ENCODE measurements around the gene HEATR5A.

The HEATR5A gene

DNA sequence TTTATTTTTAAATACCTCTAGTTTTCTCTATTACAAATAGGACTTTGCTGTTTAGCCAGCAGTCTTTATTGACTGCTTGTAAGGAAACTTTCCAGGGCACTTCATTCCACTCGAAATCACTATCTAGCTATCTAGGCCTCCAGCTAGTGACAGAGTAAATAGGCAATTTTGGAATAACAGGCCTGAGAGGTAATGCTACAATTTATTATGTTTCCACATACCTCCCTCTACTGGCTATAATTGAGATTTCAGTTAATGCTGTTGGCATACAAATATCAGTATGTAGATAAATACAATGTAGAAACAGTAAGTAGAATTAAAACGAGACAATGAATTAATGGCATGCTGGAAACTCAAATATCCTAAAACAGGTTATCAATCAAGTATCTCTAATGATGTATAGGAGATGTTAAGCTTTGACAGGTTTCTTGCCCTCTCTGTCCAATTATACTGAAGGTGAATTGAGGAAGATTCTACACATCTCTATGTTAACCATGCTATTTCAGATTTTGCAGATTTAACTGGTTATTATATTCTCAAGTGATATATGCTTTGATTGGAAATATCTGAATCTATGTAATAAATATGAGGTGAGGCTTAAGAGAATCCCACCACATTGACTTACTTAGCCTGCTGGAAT is 29.7 kb upstream of the HEATR5A start:
- Histone ChIP-seq H3K27ac (replicated peaks) (no peak overlapping the region), H3K27me3 (ENCODE audit: insufficient read depth, poor library complexity, severe bottlenecking) (no peaks in the 10 kb centered on the region), H3K4me3 (replicated peaks; ENCODE audit: insufficient read depth, low read length) (no peak overlapping the region)
- peak in 1 of 2 experiments; percentile 9 for DNase-seq (ENCODE audit: low read depth in 1 of 2, low spot score in 1 of 2)
- TF ChIP-seq POLR2AphosphoS5 (IDR thresholded peaks at IDR 0.05; ENCODE audit: low read depth) = no peak
- TF ChIP-seq, protein P1, sequence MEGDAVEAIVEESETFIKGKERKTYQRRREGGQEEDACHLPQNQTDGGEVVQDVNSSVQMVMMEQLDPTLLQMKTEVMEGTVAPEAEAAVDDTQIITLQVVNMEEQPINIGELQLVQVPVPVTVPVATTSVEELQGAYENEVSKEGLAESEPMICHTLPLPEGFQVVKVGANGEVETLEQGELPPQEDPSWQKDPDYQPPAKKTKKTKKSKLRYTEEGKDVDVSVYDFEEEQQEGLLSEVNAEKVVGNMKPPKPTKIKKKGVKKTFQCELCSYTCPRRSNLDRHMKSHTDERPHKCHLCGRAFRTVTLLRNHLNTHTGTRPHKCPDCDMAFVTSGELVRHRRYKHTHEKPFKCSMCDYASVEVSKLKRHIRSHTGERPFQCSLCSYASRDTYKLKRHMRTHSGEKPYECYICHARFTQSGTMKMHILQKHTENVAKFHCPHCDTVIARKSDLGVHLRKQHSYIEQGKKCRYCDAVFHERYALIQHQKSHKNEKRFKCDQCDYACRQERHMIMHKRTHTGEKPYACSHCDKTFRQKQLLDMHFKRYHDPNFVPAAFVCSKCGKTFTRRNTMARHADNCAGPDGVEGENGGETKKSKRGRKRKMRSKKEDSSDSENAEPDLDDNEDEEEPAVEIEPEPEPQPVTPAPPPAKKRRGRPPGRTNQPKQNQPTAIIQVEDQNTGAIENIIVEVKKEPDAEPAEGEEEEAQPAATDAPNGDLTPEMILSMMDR (IDR thresholded peaks at IDR 0.05; ENCODE audit: insufficient read depth, low read length) = peak; percentile 42
- TF ChIP-seq, protein P2, sequence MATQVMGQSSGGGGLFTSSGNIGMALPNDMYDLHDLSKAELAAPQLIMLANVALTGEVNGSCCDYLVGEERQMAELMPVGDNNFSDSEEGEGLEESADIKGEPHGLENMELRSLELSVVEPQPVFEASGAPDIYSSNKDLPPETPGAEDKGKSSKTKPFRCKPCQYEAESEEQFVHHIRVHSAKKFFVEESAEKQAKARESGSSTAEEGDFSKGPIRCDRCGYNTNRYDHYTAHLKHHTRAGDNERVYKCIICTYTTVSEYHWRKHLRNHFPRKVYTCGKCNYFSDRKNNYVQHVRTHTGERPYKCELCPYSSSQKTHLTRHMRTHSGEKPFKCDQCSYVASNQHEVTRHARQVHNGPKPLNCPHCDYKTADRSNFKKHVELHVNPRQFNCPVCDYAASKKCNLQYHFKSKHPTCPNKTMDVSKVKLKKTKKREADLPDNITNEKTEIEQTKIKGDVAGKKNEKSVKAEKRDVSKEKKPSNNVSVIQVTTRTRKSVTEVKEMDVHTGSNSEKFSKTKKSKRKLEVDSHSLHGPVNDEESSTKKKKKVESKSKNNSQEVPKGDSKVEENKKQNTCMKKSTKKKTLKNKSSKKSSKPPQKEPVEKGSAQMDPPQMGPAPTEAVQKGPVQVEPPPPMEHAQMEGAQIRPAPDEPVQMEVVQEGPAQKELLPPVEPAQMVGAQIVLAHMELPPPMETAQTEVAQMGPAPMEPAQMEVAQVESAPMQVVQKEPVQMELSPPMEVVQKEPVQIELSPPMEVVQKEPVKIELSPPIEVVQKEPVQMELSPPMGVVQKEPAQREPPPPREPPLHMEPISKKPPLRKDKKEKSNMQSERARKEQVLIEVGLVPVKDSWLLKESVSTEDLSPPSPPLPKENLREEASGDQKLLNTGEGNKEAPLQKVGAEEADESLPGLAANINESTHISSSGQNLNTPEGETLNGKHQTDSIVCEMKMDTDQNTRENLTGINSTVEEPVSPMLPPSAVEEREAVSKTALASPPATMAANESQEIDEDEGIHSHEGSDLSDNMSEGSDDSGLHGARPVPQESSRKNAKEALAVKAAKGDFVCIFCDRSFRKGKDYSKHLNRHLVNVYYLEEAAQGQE (IDR thresholded peaks at IDR 0.05; ENCODE audit: insufficient replicate concordance, low read depth) = no peak
- TF ChIP-seq GABPA (IDR thresholded peaks at IDR 0.05; ENCODE audit: low read depth) = no peak
- no peak for TF ChIP-seq SPI1 (IDR thresholded peaks at IDR 0.05; ENCODE audit: borderline replicate concordance, low read depth)

DNA sequence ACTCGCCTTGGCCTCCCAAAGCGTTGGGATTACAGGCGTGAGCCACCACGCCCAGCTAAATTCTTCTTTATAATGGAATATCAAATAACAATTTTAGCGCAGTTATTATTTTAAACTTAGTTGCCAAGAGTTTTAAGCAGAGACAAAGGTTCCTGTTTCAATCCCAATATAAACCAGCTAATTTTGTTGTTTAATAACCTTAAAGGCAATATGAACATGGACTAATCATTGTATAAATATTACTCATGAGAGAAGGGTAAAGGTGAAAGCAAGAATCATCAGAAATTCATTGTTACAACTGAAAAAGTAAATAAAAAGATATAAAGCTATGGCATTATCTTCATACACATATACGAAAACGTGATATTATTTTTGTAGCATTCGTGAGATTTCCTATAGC is 28.8 kb upstream of the HEATR5A start:
- H3K4me3 ChIP-seq (replicated peaks; ENCODE audit: insufficient read depth, low read length) = no peak overlapping the region
- TF ChIP-seq SPI1 (IDR thresholded peaks at IDR 0.05; ENCODE audit: borderline replicate concordance, low read depth) = no peak
- TF ChIP-seq, protein P1 (IDR thresholded peaks at IDR 0.05; ENCODE audit: insufficient read depth, low read length) = no peak
- no peak for TF ChIP-seq POLR2AphosphoS5 (IDR thresholded peaks at IDR 0.05; ENCODE audit: low read depth)
- no peak for TF ChIP-seq GABPA (IDR thresholded peaks at IDR 0.05; ENCODE audit: low read depth)
- TF ChIP-seq, protein P2 (IDR thresholded peaks at IDR 0.05; ENCODE audit: insufficient replicate concordance, low read depth) = no peak
- no peak overlapping the region for H3K27ac ChIP-seq (replicated peaks)
- DNase-seq (ENCODE audit: low read depth in 1 of 2, low spot score in 1 of 2) = no peak
- H3K27me3 ChIP-seq (ENCODE audit: insufficient read depth, poor library complexity, severe bottlenecking) = no peaks in the 10 kb centered on the region

DNA sequence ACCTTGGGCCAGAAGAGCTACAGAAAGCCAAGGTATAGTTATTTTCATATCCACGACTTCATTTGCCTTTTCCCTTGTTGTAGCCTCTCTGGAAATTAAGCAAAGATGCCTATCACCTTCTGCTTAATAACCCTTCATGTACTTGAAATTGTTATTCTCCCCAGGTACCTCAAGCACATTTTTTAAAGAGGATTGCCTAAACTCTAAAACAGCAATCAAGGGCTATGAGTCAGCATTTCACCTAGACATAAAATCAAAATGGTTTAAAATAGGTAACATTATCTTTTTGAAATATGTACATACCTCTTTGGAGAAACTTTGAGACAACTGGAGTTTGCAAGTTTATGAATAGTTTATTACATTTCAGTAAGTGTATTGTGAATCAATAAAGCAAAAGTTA is 25.4 kb upstream of the HEATR5A start:
- TF ChIP-seq, protein P2 (IDR thresholded peaks at IDR 0.05; ENCODE audit: insufficient replicate concordance, low read depth) = no peak
- no peak for TF ChIP-seq POLR2AphosphoS5 (IDR thresholded peaks at IDR 0.05; ENCODE audit: low read depth)
- TF ChIP-seq, protein P1 (IDR thresholded peaks at IDR 0.05; ENCODE audit: insufficient read depth, low read length) = no peak
- TF ChIP-seq GABPA (IDR thresholded peaks at IDR 0.05; ENCODE audit: low read depth) = no peak
- TF ChIP-seq SPI1 (IDR thresholded peaks at IDR 0.05; ENCODE audit: borderline replicate concordance, low read depth) = no peak
- no peak for DNase-seq (ENCODE audit: low read depth in 1 of 2, low spot score in 1 of 2)
- H3K4me3 ChIP-seq (replicated peaks; ENCODE audit: insufficient read depth, low read length) = no peak overlapping the region
- H3K27ac ChIP-seq (replicated peaks) = no peak overlapping the region
- H3K27me3 ChIP-seq (ENCODE audit: insufficient read depth, poor library complexity, severe bottlenecking) = no peaks in the 10 kb centered on the region
